ENCODE data around the gene CHST2. TPM values are rescaled to one million over a fixed set of nuclear protein-coding genes. Genes with fewer than 3 reads are reported as not detected.

CHST2 gene
- total RNA-seq, 1 experiment from 2014 or later: 17.3 TPM

DNA sequence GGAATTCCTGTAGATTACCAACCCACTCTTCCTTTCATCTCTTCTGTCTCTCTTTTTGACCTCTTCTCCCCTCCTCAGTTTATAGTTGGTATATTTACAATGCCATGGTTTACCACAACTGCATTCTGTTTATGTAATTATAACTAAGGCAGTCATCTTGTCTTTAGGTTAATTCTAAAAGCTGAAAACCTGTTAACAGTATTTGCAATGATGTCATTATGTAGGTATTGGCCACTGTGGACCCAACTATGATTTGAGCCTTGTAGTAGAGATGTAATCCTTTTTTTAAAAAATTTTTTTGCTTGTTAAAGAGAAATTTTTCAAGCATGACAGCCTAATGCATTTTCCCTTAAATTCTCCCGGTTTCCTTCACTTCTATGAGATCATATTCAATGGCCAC lies 30.7 kb upstream of the CHST2 start:
- no peak overlapping the region for H3K27ac Mint-ChIP-seq
- H3K9me3 Mint-ChIP-seq: peaks cover 19% of the 10 kb centered on the region
- H3K27me3 Mint-ChIP-seq (ENCODE audit: low read depth): peaks cover 2% of the 10 kb centered on the region; the same call in 1 of the 2 replicates
- ATAC-seq (no peak), DNase-seq (ENCODE audit: low spot score) (no peak)
- peaks cover 20% of the 10 kb centered on the region for H3K36me3 Mint-ChIP-seq
- no peak overlapping the region for H3K4me3 Mint-ChIP-seq
- POLR2A ChIA-PET: no interaction called here
- H3K4me1 Mint-ChIP-seq: no peaks in the 10 kb centered on the region
- CTCF ChIA-PET: no interaction called here
- no peak for TF ChIP-seq SOX15 (CRISPR knock-in tag; IDR thresholded peaks at IDR 0.05)
- TF ChIP-seq, protein P1, sequence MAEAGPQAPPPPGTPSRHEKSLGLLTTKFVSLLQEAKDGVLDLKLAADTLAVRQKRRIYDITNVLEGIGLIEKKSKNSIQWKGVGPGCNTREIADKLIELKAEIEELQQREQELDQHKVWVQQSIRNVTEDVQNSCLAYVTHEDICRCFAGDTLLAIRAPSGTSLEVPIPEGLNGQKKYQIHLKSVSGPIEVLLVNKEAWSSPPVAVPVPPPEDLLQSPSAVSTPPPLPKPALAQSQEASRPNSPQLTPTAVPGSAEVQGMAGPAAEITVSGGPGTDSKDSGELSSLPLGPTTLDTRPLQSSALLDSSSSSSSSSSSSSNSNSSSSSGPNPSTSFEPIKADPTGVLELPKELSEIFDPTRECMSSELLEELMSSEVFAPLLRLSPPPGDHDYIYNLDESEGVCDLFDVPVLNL (CRISPR knock-in tag; IDR thresholded peaks at IDR 0.05; ENCODE audit: borderline replicate concordance, low read depth): no peak
- TF ChIP-seq ESRRA (CRISPR knock-in tag; IDR thresholded peaks at IDR 0.05; ENCODE audit: borderline replicate concordance): no peak
- TF ChIP-seq, protein P2, sequence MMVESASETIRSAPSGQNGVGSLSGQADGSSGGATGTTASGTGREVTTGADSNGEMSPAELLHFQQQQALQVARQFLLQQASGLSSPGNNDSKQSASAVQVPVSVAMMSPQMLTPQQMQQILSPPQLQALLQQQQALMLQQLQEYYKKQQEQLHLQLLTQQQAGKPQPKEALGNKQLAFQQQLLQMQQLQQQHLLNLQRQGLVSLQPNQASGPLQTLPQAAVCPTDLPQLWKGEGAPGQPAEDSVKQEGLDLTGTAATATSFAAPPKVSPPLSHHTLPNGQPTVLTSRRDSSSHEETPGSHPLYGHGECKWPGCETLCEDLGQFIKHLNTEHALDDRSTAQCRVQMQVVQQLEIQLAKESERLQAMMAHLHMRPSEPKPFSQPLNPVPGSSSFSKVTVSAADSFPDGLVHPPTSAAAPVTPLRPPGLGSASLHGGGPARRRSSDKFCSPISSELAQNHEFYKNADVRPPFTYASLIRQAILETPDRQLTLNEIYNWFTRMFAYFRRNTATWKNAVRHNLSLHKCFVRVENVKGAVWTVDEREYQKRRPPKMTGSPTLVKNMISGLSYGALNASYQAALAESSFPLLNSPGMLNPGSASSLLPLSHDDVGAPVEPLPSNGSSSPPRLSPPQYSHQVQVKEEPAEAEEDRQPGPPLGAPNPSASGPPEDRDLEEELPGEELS (CRISPR knock-in tag; IDR thresholded peaks at IDR 0.05): no peak
- TF ChIP-seq NR2C2 (CRISPR knock-in tag; IDR thresholded peaks at IDR 0.05): no peak
- TF ChIP-seq, protein P3, sequence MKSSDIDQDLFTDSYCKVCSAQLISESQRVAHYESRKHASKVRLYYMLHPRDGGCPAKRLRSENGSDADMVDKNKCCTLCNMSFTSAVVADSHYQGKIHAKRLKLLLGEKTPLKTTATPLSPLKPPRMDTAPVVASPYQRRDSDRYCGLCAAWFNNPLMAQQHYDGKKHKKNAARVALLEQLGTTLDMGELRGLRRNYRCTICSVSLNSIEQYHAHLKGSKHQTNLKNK (CRISPR knock-in tag; IDR thresholded peaks at IDR 0.05): no peak
- no peak for TF ChIP-seq ZNF396 (CRISPR knock-in tag; IDR thresholded peaks at IDR 0.05; ENCODE audit: borderline replicate concordance)
- TF ChIP-seq NR1H2 (CRISPR knock-in tag; IDR thresholded peaks at IDR 0.05): no peak
- TF ChIP-seq ERG (CRISPR knock-in tag; IDR thresholded peaks at IDR 0.05): no peak
- TF ChIP-seq ZNF263 (CRISPR knock-in tag; IDR thresholded peaks at IDR 0.05; ENCODE audit: low read depth): no peak

- Mint-ChIP-seq H3K4me1 (no peaks in the 10 kb centered on the region), H3K4me3 (no peak overlapping the region), H3K9me3 (peaks cover 13% of the 10 kb centered on the region), H3K27me3 (ENCODE audit: low read depth) (peaks cover 2% of the 10 kb centered on the region; the same call in 1 of the 2 replicates), H3K27ac (no peak overlapping the region), H3K36me3 (peaks cover 14% of the 10 kb centered on the region)
- TF ChIP-seq NR1H2 (CRISPR knock-in tag; IDR thresholded peaks at IDR 0.05) (no peak), ZNF121 (CRISPR knock-in tag; IDR thresholded peaks at IDR 0.05) (peak; percentile 9; the same call in 1 of the 2 replicates)
- POLR2A ChIA-PET: interaction anchor here (0.6 kb wide), 1 partner anchor 621 kb away, joined by 6 read pairs; no protein-coding TSS in a partner anchor
- DNase-seq (ENCODE audit: low spot score) (no peak), ATAC-seq (no peak)
- CTCF ChIA-PET: no interaction called here
Measured at GRCh38 chr3:143089965-143090364, 29.6 kb upstream of the CHST2 start.

DNA sequence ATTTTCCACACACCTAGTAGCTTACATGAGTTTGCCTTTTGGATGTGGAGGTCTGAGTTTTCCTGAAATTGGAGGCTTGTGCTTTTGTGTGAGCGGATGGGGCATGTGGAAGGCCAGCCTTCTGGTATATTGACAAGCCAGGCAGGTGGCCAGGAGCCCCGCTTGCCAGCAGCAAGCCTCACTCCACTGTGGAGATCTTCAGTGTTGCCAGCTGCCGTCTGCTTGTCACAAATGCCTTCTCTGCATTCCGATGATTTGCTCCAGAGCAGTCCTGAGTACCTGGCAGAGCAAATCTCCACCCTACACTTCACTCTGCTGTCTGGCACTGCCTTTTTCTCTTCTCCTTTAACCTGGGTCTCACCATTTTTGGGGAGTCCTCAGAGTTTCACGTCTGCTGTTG lies 29.1 kb upstream of the CHST2 start:
- H3K4me1 Mint-ChIP-seq: no peaks in the 10 kb centered on the region
- no peak overlapping the region for H3K4me3 Mint-ChIP-seq
- H3K36me3 Mint-ChIP-seq: peaks cover 10% of the 10 kb centered on the region
- ATAC-seq (peak; percentile 43), DNase-seq (ENCODE audit: low spot score) (no peak)
- H3K9me3 Mint-ChIP-seq: peaks cover 10% of the 10 kb centered on the region
- ChIA-PET POLR2A (interaction anchor here (0.6 kb wide), 1 partner anchor 621 kb away, joined by 6 read pairs; no protein-coding TSS in a partner anchor), CTCF (no interaction called here)
- no peak overlapping the region for H3K27ac Mint-ChIP-seq
- H3K27me3 Mint-ChIP-seq (ENCODE audit: low read depth): peaks cover 2% of the 10 kb centered on the region; the same call in 1 of the 2 replicates
- TF ChIP-seq MXD4 (CRISPR knock-in tag; IDR thresholded peaks at IDR 0.05; ENCODE audit: borderline replicate concordance) (no peak), ETV6 (CRISPR knock-in tag; IDR thresholded peaks at IDR 0.05) (no peak), PREB (CRISPR knock-in tag; IDR thresholded peaks at IDR 0.05; ENCODE audit: borderline replicate concordance) (no peak), ATF1 (CRISPR knock-in tag; IDR thresholded peaks at IDR 0.05) (no peak), ZNF219 (CRISPR knock-in tag; IDR thresholded peaks at IDR 0.05; ENCODE audit: borderline replicate concordance) (no peak), AFF4 (CRISPR knock-in tag; IDR thresholded peaks at IDR 0.05; ENCODE audit: borderline replicate concordance) (no peak), USF2 (CRISPR knock-in tag; IDR thresholded peaks at IDR 0.05) (no peak)

All from WTC11 (cell line).